Activated T-cell treated with anti-CD3 and anti-CD28 coated beads, Interleukin-2, amount 50 U/mL, for 72 hours (primary cell): Measurements from ENCODE around the gene SSTR1. TPM values are rescaled to one million over a fixed set of nuclear protein-coding genes. Genes with fewer than 3 reads are reported as not detected.

Source experiments
- ATAC-seq, 2 donors: fragments of 150-1000 bp; cut with Tn5 transposase; replicated peaks in 1 of 2; 2 replicates each; pipeline ENCODE4 v1.10.0; 2021; ENCODE audit warnings: moderate library complexity in 2 of 2, mild to moderate bottlenecking in 1 of 2
- DNase-seq, 2 donors: peaks; one replicate each; pipeline ENCODE4 v3.0.0; 2021 to 2022; ENCODE audit warnings: mixed read lengths in 1 of 2
- H3K27ac Mint-ChIP-seq: one replicate; pipeline ENCODE4 v1.8.0; 2022; ENCODE audit warnings: mild to moderate bottlenecking, moderate library complexity, mixed read lengths
- H3K27me3 Mint-ChIP-seq: one replicate; pipeline ENCODE4 v1.8.0; 2022; ENCODE audit warnings: low read depth, mixed read lengths
- H3K36me3 Mint-ChIP-seq, 2 donors: one replicate each; pipeline ENCODE4 v1.8.0; 2022; ENCODE audit warnings: mixed read lengths in 2 of 2, mild to moderate bottlenecking in 1 of 2; ENCODE audit not compliant: insufficient read depth in 2 of 2
- H3K4me1 Mint-ChIP-seq: one replicate; pipeline ENCODE4 v1.8.0; 2022; ENCODE audit warnings: low read depth, mixed read lengths
- H3K4me3 Mint-ChIP-seq, 2 donors: one replicate each; pipeline ENCODE4 v1.8.0; 2022; ENCODE audit warnings: mild to moderate bottlenecking in 2 of 2, mixed read lengths in 2 of 2, moderate library complexity in 2 of 2
- H3K9me3 Mint-ChIP-seq, 2 donors: one replicate each; pipeline ENCODE4 v1.8.0; 2022; ENCODE audit warnings: mixed read lengths in 2 of 2
- total RNA-seq, 2 donors: library from RNA; stranded (reverse); gene quantifications; one replicate each; pipeline ENCODE4 v1.2.3, GENCODE V29; 2022

SSTR1 gene
- total RNA-seq, 2 donors from 2014 or later: not detected

DNA sequence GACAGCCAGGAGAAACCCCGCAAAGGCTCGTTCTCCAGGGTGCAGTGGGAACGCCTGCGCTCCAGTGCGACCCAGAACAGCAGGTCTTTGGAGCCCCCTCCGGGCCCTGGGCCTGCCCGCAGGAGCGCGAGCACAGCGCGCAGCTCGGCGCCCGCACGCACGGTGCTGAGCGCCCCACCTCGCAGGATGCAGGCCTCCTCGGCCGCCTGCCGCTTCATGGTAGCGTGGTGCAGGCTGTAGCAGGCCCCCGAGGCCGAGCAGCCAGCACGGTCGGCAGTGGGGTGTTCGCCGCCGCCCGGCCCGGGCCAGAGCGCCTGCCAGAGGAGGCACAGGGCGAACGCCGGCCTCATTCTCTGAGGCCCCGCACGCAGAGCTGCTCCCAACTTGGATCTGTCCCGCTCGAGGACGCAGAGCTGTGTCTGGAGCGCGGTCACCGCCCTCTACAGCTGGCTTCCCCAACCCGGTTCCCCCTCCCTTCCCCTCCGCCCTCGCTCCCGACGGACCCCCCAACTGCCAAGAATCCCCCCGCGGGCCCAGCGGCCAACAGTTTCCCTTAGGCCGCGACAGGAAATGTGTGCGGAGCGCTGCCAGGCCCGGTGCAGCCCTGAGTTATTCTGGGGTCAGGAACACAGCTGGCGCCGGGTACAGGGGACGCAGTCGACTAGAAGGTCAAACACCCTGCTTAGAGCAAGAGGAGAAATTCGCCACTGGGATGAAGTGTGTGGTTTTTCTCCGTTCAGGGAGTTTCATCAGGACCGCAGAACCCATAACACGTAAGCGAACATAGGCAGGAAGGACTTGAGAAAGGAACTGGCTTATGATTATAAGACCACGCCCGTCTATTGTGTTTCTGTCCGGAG lies 48.2 kb downstream of the SSTR1 start, which contains the start of gene CLEC14A:
Gene CLEC14A (minus strand): TSS at position 421 of the 860 bp plus-strand sequence. CDS start 71 bp downstream, at position 350.
- no peak within 1 kb of the TSS for H3K27ac Mint-ChIP-seq
- peaks cover 9% of the 10 kb centered on the region for H3K4me1 Mint-ChIP-seq
- ATAC-seq (peak; percentile 84 to 87), DNase-seq (peak; percentile 12 to 16)
- H3K4me3 Mint-ChIP-seq: peak within 1 kb of the TSS; percentile 70 to 71
- H3K9me3 Mint-ChIP-seq: no peaks in the 10 kb centered on the region
- H3K36me3 Mint-ChIP-seq: no peaks in the 10 kb centered on the region
- peaks cover 48% of the 10 kb centered on the region for H3K27me3 Mint-ChIP-seq

DNA sequence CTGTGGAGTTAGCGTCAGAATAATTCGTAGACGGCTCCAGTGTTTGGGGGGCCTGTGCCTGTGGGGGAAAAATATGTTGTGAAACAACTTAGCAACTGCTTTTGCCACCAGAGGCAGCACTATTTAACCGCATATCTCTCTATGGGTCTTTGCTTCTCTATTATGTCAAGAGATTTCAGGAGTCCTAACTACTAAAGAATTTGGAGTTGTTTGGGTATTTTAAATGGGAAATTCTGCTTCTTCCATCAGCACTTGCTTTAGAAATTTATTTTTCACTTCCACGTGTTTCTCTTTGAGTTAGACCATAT lies 48.8 kb downstream of the SSTR1 start:
- ATAC-seq (no peak), DNase-seq (no peak)
- H3K36me3 Mint-ChIP-seq: no peaks in the 10 kb centered on the region
- peaks cover 9% of the 10 kb centered on the region for H3K4me1 Mint-ChIP-seq
- peaks cover 48% of the 10 kb centered on the region for H3K27me3 Mint-ChIP-seq
- H3K9me3 Mint-ChIP-seq: peaks cover 0 to 1% of the 10 kb centered on the region in 2 donors
- peak overlapping the region; percentile 57 to 71 for H3K4me3 Mint-ChIP-seq
- H3K27ac Mint-ChIP-seq: no peak overlapping the region

DNA sequence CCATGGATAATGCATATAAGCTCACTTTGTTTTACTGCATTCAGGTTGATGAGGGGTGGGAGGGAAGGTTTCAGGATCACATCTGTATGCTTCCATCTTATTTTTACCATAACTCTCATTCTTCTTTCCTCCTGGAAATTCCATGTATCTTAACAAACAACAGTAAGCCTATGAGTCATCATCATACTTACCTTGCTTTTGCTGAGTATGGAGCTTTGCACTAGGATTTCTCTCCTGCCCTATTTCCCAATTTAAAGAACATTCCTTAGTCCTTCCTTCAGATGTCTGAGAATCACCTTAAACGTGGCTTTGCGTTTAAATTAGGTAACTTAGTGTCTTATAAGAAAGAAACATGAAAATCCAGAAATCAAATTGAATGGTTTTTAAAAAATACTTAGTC lies 49.8 kb downstream of the SSTR1 start:
- peaks cover 0 to 4% of the 10 kb centered on the region in 2 donors for H3K9me3 Mint-ChIP-seq
- H3K27ac Mint-ChIP-seq: no peak overlapping the region
- DNase-seq: no peak
- peaks cover 9% of the 10 kb centered on the region for H3K4me1 Mint-ChIP-seq
- no peak for ATAC-seq
- H3K4me3 Mint-ChIP-seq: no peak overlapping the region
- no peaks in the 10 kb centered on the region for H3K36me3 Mint-ChIP-seq
- peaks cover 48% of the 10 kb centered on the region for H3K27me3 Mint-ChIP-seq

DNA sequence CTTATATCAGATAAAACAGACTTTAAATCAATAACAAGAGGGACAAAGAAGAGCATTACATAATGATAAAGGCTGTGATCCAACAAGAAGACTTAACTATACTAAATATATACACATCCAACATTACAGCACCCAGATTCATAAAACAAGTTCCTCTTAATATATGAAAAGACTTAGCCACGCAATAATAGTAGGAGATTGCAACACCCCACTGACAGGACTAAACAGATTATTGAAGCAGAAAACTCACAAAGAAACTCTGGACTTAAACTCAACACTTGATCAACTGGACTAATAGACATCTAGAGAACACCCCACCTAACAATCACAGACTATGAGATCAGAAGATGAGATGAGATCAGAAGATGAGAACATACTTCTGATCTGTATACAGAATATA lies 53.9 kb downstream of the SSTR1 start:
- peak in 1 of 2 donors; percentile 32 for ATAC-seq
- Mint-ChIP-seq H3K36me3 (peaks cover under 1 to 2% of the 10 kb centered on the region in 2 donors), H3K9me3 (peaks cover 6 to 8% of the 10 kb centered on the region in 2 donors), H3K4me1 (peaks cover 1% of the 10 kb centered on the region), H3K4me3 (no peak overlapping the region), H3K27ac (no peak overlapping the region), H3K27me3 (peaks cover 24% of the 10 kb centered on the region)
- no peak for DNase-seq

Other genes with a start within 250 kb of the SSTR1 start
- gene CLEC14A, start 48.2 kb downstream of the SSTR1 start, total RNA-seq: not detected